ENCODE data around the gene MRRF. TPM values are rescaled to one million over a fixed set of nuclear protein-coding genes. Genes with fewer than 3 reads are reported as not detected.

MRRF gene
- total and polyA plus RNA-seq, 2 of the 4 experiments (the other 2 are of a cell fraction), result 32.1 to 38.0 TPM

DNA sequence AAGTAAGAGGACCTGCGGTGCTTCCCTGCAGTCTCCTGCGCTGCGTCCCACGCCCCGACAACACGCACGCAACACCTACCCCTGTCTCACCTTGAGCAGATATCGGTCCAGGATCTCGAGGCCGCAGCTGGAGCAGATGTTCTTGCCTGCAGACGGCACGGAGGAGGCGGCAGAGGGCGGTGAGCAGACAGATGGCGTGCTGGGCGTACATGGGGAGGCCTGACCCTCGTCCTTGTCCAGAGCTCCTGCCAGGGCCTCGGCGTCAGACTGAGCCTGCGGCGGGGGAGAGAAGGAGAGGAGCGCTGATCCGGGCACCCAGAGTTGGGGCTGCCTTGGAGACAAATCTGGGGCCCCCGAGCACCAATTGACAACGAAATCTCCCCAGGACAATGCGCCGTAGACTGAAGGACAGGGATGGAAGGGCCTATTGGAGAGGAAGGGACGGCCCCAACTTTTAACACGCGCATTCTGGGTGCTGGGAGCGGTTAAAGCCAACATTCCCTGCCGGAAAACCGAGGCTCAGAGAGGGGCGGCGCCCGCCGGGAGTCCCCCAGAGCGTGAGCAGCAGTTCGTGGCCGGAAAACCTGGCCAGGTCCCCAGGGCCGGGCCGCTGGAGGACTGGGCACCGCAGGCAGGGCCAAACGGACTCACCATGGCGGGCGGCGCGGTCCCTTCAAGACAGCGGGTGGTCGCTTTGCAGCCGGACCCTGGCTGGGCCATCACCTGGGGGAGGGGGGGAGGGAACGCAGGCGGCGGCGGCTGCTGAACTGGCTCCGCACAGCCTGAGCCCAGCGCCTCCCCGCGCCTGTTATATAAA is 37.7 kb upstream of the MRRF start (continued):
- TF ChIP-seq, protein P1, sequence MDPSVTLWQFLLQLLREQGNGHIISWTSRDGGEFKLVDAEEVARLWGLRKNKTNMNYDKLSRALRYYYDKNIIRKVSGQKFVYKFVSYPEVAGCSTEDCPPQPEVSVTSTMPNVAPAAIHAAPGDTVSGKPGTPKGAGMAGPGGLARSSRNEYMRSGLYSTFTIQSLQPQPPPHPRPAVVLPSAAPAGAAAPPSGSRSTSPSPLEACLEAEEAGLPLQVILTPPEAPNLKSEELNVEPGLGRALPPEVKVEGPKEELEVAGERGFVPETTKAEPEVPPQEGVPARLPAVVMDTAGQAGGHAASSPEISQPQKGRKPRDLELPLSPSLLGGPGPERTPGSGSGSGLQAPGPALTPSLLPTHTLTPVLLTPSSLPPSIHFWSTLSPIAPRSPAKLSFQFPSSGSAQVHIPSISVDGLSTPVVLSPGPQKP (IDR thresholded peaks at IDR 0.05; ENCODE audit: borderline replicate concordance, low read depth, low read length), result no peak

DNA sequence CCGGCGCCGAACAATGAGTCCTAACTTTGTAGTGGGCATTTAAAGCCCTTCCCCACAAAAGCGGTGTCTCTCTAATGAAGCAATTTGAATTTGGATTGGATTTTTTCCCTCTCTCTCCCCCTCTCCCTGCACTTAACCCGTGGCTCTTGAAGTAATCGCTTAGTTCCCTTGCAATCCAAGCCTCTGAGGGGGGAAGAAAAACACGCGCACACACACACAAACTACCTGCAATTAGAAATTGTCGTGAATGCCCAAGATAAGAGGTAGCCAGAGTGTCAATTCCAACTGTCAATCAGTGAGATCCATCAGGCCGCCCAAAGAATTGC is 37.1 kb upstream of the MRRF start:
- no peak overlapping the region for H2BK20ac ChIP-seq (ENCODE audit: low read depth, low read length)
- H2AFZ ChIP-seq (replicated peaks; ENCODE audit: low read length, poor library complexity), result no peak overlapping the region
- TF ChIP-seq RFX5 (IDR thresholded peaks at IDR 0.05; ENCODE audit: low read depth, low read length) (no peak), BHLHE40 (IDR thresholded peaks at IDR 0.05; ENCODE audit: low read depth, low read length) (no peak), CHD1 (IDR thresholded peaks at IDR 0.05; ENCODE audit: low read depth, low read length) (no peak)
- TF ChIP-seq, protein P2, sequence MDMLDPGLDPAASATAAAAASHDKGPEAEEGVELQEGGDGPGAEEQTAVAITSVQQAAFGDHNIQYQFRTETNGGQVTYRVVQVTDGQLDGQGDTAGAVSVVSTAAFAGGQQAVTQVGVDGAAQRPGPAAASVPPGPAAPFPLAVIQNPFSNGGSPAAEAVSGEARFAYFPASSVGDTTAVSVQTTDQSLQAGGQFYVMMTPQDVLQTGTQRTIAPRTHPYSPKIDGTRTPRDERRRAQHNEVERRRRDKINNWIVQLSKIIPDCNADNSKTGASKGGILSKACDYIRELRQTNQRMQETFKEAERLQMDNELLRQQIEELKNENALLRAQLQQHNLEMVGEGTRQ (IDR thresholded peaks at IDR 0.05; ENCODE audit: low read depth, low read length), result no peak
- intact Hi-C loops (cut with micrococcal nuclease) (no loop called here), in situ Hi-C loops (cut with MboI; ENCODE audit: low sequenced_read_pairs) (no loop called here), dilution Hi-C loops (cut with HindIII; ENCODE audit: low sequenced_read_pairs, unreplicated experiment) (no loop called here)
- no CpG with 5 or more reads among the region's 10 CpGs for WGBS, 2 experiments (ENCODE audit: extremely low coverage in 2 of 2, insufficient read length in 1 of 2)
- no peak overlapping the region for H3K56ac ChIP-seq (ENCODE audit: extremely low read depth, insufficient read depth, low read length)
- ChIA-PET CTCF (no interaction called here), POLR2A (ENCODE audit: unreplicated experiment) (no interaction called here)
- H2BK5ac ChIP-seq (ENCODE audit: low read depth, low read length, poor library complexity, severe bottlenecking), result no peak overlapping the region
- no TSS peak for BruUV-seq (replicated peaks)
- H3K4ac ChIP-seq (ENCODE audit: low read depth, low read length), result no peak overlapping the region
- H3K9ac ChIP-seq (ENCODE audit: low read depth, low read length), result no peak overlapping the region
- H2AK9ac ChIP-seq (replicated peaks; ENCODE audit: low read depth, low read length, poor library complexity), result no peak overlapping the region
- H3K9me3 ChIP-seq (ENCODE audit: control insufficient read depth, insufficient read depth, low read length), result peaks cover 2% of the 10 kb centered on the region; the same call in 1 of the 2 replicates
- H3K18ac ChIP-seq (ENCODE audit: low read depth, low read length), result no peak overlapping the region
- no peak overlapping the region for H2BK15ac ChIP-seq (ENCODE audit: low read depth, low read length)
- H4K20me1 ChIP-seq (ENCODE audit: insufficient read depth, low read length), result peaks cover 12% of the 10 kb centered on the region; the same call in 1 of the 2 replicates
- no peak overlapping the region for H4K5ac ChIP-seq (ENCODE audit: low read depth, low read length)
- peak overlapping the region; percentile 82; the same call in 1 of the 2 replicates for H3K23ac ChIP-seq (ENCODE audit: low read depth, low read length)
- DNase-seq, result no peak
- peaks cover 91% of the 10 kb centered on the region for H3K27me3 ChIP-seq (ENCODE audit: control insufficient read depth, insufficient read depth, low read length)
- H2AK5ac ChIP-seq (ENCODE audit: low read depth, low read length), result no peak overlapping the region
- H3K4me2 ChIP-seq (ENCODE audit: low read depth, low read length), result no peak overlapping the region
- no peaks in the 10 kb centered on the region for H3K36me3 ChIP-seq (ENCODE audit: control insufficient read depth, insufficient read depth, low read length)
- no peaks in the 10 kb centered on the region for H3K79me1 ChIP-seq (ENCODE audit: low read depth in 1 of 2, low read length in 2 of 2)
- H3K4me3 ChIP-seq (ENCODE audit: insufficient read depth, low read depth, low read length), result no peak overlapping the region
- H4K8ac ChIP-seq (ENCODE audit: low read depth in 2 of 2, low read length in 2 of 2), result no peak overlapping the region
- 0 out of 2 replicates have a peak, but pooled peaks cover 4% of the 10 kb centered on the region for H3K9me1 ChIP-seq (ENCODE audit: insufficient read depth, low read length)
- no peak overlapping the region for H3K27ac ChIP-seq (ENCODE audit: insufficient read depth, low read length)
- no peaks in the 10 kb centered on the region; the same call in 1 of the 2 replicates for H3K4me1 ChIP-seq (ENCODE audit: control insufficient read depth, insufficient read depth, low read length)
- no peak for ATAC-seq (ENCODE audit: low read depth)
- no peak overlapping the region for H2BK120ac ChIP-seq (ENCODE audit: low read depth, low read length)
- H3K14ac ChIP-seq (replicated peaks; ENCODE audit: low read depth, low read length), result no peak overlapping the region
- no peak overlapping the region for H4K91ac ChIP-seq (ENCODE audit: insufficient read depth, low read depth, low read length)

All from IMR-90 (cell line).